Measurements from ENCODE around the gene ATMIN.

DNA sequence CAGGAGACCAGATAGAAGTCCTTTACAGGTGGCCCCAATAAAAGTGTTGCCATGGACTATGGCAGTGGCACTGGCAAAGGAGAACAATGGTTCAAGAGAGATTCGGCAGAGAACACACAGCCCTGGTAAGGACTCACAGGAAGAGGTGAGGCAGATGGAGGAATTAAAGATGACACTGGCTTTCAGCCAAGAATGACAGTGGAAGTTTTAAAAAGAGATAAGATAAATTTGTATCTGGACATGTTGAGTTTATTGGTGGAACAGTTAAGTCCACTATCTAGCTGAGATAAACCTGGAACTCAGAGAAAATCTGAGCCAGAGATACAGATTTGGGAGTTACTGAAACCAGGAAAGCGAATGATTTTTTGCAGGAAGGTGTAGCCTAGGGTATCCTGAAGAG lies 49.1 kb upstream of the ATMIN start:
- TF ChIP-seq CTCF (IDR thresholded peaks at IDR 0.05), result no peak
- TF ChIP-seq SIN3A (IDR thresholded peaks at IDR 0.05; ENCODE audit: borderline replicate concordance, insufficient read depth, low read depth, low read length), result no peak
- no peak for TF ChIP-seq POLR2AphosphoS5 (IDR thresholded peaks at IDR 0.05; ENCODE audit: low read depth, low read length)

All from Panc1 (cell line).